Activated T-cell treated with anti-CD3 and anti-CD28 coated beads for 24 hours (primary cell): ENCODE results near the gene METTL26.

Experiments used
- DNase-seq: peaks from one replicate; pipeline ENCODE4 v3.0.0-alpha.2; 2020; ENCODE audit warnings: low read depth

Gene METTL26

DNA sequence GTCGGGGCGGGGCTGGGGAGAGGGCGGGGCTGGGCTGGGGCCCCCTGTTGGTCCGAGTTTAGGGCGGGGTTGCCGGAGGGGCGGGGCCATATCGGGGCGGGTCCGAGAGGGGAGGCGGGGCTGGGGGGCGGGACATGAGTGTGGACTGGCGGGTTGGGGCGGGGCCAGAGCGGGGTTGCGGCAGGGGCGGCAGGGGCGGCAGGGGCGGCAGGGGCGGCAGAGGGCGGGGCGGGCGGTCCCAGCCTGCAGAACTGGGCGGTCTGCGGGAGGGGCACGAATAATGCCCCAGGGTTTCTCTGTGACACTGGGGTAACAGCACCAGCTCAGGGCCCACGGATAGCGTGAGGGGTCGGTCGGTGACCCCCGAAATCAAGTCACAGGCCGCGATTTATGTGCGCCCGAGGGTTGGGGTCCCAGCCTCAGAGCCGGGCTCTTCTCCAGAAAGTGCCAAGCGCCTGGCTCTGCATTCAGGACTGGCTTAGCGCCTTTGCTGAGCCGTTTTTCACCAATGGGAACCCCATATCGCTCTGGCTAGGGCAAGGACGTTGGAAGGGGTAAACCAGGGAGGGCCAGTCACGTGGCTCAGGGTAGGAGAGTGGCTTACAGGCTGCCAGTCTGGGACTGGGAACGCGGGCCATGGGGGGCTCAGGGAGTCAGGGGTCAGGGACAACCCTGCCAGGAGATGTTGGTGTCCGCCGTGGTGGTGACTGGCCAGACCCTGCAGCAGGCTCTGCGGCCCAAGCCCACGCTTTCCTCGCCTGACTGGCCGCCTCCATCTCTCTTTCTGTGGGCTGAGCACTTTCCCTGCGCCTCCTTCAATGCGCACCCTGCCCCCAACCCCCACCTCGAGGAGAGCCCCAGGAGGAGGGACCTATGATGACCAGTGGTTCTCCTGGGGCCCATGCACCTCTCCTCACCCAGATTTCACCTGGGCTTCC, 1.2 kb upstream of the METTL26 start:
- peak; percentile 82 for DNase-seq

DNA sequence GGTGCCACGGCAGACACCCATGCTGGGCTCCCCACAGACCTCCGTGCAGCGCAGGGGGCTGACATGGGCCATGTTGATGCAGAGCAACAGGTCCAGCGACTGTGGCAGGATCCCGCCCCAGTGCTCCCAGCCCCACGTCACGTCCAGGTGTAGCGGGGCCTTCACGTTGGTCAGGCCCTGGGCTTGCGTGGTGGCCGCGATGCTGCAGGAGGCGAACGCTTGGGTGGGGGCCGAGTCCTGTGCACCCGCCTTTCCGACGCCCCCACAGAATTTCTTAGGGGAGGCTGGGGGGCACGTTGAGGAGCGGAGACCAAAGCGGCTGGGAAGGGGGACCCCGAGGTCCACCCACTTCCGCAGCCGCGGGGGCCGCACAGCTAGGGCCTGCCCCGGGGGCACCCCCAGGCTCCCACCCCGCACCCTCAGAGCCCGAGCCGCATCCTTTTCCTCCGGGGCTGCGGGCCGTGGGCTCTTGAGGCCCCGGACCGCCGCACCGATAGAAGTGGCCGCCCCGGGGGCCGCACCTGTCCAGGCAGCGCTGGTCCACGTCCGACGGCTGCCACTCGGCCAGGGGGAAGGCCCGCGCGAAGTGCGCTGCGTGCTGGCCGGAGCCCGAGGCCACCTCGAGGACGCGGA, 416 bp downstream of the METTL26 start:
- no peak for DNase-seq

DNA sequence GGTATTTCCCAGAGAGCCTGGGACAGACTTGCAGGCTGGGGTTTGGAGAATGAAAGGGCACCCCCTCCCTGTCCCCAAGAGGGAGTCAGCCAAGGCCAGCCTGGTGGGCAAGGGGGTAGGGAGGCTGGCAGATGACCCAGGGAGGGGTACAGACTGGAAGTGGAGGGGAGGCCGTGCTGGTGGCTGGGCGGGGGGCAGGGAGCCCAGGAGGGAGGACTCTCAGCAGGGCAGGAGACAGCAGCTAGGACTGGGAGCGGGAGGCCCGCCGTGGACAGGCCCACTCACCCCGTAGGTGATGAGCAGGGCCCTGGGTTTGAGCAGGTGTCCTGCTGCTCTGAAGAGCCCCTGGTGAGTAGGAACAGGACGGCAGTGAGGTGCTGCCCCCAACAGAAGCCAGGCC, 1.1 kb downstream of the METTL26 start:
- no peak for DNase-seq

DNA sequence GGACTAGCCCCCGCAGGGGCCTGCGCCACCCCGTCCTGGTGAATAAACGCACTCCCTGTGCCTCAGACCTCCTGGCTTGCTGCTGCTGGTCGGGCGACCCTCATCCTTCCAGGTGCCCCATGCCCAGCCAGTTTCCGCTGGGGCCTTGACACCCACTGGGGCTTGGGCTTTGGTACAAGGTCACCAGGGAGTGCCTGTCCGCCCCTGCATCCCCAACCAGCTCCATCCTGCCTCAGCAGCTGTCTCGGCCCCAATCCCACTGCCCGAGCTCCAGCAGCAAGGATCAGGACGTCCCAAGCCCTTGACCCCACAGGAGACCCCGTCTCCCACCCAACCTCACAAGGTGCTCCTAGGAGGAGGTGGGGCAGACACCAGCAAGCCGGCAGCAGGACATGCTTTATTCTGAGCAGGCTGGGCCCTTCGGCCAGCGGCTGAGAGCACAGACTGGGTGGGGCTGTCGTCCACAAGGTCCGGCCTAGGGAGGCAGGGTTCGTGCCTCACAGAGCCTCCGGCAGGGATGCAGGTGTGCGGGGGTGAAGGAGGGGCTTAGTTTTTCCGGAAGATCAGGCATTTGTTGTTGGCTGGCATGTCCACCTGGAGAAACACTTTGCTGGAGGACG, 1.9 kb downstream of the METTL26 start:
- no peak for DNase-seq

DNA sequence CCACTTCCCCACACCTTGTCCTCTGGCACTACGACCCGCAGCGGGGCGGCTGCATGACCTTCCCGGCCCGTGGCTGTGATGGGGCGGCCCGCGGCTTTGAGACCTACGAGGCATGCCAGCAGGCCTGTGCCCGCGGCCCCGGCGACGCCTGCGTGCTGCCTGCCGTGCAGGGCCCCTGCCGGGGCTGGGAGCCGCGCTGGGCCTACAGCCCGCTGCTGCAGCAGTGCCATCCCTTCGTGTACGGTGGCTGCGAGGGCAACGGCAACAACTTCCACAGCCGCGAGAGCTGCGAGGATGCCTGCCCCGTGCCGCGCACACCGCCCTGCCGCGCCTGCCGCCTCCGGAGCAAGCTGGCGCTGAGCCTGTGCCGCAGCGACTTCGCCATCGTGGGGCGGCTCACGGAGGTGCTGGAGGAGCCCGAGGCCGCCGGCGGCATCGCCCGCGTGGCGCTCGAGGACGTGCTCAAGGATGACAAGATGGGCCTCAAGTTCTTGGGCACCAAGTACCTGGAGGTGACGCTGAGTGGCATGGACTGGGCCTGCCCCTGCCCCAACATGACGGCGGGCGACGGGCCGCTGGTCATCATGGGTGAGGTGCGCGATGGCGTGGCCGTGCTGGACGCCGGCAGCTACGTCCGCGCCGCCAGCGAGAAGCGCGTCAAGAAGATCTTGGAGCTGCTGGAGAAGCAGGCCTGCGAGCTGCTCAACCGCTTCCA, 2.6 kb downstream of the METTL26 start:
- DNase-seq = no peak

DNA sequence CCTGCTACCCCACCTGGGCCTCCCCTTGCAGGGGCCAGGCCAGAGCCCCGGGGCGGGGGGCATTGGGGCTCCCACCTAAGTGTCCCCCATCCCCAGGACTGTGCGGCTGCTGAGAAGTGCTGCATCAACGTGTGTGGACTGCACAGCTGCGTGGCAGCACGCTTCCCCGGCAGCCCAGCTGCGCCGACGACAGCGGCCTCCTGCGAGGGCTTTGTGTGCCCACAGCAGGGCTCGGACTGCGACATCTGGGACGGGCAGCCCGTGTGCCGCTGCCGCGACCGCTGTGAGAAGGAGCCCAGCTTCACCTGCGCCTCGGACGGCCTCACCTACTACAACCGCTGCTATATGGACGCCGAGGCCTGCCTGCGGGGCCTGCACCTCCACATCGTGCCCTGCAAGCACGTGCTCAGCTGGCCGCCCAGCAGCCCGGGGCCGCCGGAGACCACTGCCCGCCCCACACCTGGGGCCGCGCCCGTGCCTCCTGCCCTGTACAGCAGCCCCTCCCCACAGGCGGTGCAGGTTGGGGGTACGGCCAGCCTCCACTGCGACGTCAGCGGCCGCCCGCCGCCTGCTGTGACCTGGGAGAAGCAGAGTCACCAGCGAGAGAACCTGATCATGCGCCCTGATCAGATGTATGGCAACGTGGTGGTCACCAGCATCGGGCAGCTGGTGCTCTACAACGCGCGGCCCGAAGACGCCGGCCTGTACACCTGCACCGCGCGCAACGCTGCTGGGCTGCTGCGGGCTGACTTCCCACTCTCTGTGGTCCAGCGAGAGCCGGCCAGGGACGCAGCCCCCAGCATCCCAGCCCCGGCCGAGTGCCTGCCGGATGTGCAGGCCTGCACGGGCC, 3.4 kb downstream of the METTL26 start:
- no peak for DNase-seq

DNA sequence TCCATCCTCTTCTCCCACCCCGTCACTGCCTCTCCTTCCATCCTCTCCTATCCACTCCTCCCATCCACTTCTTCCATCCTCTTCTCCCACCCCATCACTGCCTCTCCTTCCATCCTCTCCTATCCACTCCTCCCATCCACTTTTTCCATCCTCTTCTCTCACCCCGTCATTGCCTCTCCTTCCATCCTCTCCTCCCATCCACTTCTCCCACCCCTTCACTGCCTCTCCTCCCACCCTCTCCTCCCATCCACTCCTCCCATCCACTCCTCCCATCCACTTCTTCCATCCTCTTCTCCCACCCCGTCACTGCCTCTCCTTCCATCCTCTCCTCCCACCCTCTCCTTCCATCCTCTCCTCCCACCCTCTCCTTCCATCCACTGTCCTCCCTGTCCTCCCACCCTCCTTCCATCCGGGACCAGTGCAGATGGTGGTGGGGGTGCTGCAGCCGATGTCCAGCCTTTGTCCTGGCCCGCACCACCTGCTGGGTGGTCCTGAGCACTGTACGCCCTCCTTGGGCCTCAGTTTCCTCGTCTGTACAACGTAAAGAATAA, 4.2 kb downstream of the METTL26 start:
- no peak for DNase-seq

DNA sequence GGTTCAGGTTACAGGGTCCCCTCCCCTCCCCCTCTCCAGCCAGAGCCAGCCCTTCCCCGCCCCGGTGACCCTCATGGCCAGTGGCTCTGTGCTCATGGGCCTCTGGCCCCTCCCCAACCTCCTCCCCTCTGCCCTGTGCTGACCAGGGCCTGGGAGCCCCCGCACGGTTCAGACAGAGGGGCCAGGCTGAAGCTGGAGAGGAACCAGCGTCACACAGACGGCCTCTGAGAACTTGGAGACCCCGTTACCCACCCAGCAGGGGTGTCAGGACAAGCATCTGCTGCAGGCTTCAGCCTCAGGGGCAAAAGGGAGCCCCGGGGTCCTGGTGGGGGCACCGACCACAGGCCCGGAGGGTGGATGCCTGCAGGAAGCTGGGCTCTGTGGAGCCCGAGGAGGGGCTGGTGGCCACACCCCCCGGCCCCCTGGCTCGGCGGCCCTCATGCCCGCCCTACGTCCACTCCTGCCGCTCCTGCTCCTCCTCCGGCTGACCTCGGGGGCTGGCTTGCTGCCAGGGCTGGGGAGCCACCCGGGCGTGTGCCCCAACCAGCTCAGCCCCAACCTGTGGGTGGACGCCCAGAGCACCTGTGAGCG, 5.2 kb downstream of the METTL26 start, which contains the start of gene WFIKKN1:
TSS of gene WFIKKN1 (plus strand) at position 171 of the 591 bp plus-strand sequence. CDS start at position 440, 269 bp downstream.
- DNase-seq = no peak

DNA sequence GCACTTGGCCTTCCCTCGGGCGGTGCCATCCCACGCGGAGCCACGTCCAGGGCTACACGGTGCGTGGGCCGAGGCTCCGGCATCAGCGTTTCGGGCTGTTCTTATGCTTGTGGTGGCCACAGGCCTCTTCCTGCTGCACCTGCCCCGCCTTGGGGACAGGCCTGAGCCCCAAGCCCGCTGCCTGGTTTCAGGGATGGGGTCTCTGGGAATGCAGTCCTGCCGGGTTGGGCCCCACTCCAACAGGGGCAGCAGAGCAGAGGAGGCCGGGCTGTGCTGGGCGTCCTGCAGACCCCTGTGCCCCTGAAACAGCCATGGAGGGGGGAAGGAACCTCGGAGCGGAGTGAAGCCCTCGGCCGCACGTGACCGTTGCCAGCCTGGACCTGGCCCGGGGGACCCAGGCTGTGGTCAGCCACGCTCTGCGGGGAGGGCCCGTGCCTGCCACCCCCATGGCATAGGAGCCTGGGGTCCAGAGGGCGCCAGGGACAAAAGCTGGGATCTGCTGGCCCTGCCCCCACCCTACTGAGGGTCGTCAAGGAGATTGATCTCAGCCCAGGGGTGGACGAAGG, 5.8 kb downstream of the METTL26 start:
- DNase-seq = no peak

DNA sequence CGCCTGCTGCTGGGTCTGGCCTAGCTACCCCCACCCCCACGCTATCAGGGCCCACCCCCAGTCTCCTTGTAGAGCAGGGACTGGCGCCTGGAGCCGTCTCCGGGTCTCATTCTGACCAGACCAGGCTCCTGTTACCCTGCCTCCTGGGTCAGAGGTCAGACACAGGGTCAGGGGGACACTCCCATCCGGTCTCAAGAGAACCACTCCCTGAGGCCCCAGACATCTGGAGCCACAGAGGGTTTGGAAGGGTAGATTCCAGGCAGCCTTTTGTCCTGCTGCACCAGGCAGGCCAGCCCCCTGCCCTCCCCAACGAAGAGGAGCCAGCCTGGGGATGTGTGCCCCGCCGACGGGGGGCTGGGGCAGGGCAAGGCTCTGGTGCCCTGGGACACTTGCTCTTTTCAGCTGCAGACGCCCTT, 6.3 kb downstream of the METTL26 start:
- DNase-seq = no peak

DNA sequence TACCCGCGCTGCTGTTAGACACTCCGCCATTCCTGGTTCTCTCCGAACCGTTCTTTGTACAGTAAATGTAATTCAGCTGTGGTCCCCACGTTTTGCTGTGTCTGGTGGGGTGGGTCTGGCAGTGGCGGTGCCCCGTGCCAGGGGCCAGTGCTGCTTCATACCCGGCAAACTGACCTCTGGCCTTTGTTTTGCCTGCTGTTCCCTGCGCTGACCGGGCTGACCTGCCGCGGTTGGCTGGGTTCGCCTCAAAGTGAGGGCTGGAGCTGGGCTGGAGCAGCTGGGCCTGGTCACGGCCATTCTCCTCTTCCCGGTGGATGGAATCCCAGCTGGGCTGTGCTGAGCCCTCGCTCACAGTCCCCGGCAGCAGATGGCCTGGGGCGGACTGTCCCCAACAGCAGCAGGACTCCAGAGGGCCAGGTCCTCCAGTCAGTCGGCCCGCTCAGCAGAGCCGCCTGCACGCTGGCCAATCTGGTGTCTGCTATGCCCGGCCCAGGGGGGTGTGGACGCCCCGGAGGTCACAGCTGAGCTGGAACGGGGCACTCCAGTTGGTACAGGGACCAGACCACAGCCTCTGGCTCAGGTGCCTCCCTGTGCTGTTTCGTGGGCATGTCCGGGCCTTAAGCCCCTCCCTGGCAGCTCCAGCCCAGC, 6.8 kb downstream of the METTL26 start:
- no peak for DNase-seq

DNA sequence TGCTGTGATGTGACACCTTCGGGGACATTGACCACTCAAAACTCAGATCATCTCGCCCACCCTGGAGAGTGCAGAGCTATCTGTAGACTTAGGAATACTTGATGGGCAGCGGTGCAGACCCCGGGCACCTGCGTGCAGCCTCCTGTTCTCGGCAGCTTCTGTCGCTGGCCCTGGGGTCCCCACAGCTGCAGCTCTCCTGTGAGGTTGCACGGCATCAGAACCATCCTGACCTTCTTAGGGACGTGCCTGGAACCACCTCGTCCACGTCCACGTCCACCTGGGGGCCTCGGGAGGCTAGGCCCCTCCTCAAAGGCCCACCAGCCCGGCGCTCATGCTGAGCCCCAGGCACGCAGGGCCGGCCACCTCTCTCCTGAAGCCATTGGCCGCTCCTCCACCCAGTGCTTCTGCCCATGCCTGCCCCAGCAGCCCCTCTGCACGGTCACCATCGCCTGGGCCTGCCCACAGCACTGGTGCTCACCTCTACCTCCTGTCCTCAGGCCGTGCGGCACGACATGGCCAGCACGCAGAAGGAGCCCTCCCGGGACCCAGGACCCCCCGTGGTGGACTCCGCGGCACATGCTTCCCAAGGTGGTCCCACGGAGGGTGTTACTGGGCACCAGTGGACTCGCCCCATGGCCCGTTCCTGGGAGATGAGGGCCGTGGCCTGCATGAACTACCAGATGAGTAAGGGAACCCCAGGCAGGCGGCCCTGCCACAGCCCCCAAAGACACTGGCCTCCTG, 7.6 kb downstream of the METTL26 start:
- DNase-seq = no peak

DNA sequence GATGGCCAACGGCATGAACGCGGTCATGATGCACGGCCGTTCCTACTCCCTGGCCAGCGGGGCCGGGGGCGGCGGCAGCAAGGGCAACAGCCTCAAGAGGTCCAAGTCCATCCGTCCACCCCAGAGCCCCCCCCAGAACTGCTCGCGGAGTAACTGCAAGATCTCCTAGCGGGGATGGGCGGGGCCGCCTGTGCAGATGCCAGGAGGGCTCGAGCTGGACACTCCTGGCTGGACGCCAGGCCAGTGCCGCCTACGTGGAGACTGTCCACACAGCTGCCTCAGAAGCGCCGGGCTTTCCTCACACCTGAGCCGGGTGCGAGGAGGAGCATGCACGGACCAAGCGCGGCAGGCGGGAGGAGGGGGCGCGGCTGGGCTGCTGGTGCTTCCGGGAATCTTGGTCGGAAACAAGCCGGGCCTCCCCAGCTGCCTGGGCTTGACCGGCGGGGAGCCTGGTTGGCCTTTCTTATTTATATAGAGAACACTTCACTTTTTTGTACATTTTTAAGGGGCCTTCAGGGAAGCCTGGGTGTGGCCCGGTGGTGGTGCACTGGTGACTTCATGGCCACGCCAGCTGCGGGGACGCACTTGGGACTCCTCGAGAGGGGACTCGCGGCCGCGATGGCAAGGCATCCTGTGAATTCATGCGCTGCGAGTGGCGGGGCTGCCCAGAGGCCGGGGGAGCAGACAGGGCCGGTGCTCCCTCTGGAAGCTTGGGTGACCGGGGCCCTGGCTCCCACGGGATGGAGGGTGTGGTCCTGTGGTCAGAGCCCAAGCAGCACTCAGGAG, 8.5 kb downstream of the METTL26 start:
- DNase-seq = no peak

DNA sequence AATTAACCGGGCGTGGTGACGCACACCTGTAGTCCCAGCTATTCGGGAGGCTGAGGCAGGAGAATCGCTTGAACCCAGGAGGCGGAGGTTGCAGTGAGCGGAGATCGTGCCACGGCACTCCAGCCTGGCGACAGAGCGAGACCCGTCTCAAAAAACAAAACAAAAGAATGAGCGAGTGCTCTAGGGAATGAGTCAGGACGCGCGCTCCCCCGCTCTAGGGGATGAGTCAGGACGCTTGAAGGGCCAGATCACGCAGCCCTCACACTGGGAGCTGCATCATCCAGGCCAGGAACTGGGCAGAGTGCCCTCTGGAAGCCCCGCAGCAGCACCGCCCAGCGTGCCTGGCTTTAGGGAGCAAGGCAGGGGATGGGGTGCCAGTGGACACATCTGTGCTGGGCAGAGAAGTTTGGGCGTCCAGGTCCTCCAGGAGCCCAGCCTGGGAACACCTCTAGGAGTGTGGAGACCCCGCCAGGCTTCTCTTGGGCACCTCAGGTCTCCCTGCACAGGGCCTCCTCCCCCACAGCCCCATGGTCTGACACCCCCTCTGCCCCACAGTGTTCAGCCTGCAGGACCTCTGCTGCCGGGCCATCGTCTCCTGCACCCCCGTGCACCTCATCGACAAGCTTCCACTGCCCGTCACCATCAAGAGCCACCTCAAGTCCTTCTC, 9.2 kb downstream of the METTL26 start:
- no peak for DNase-seq

DNA sequence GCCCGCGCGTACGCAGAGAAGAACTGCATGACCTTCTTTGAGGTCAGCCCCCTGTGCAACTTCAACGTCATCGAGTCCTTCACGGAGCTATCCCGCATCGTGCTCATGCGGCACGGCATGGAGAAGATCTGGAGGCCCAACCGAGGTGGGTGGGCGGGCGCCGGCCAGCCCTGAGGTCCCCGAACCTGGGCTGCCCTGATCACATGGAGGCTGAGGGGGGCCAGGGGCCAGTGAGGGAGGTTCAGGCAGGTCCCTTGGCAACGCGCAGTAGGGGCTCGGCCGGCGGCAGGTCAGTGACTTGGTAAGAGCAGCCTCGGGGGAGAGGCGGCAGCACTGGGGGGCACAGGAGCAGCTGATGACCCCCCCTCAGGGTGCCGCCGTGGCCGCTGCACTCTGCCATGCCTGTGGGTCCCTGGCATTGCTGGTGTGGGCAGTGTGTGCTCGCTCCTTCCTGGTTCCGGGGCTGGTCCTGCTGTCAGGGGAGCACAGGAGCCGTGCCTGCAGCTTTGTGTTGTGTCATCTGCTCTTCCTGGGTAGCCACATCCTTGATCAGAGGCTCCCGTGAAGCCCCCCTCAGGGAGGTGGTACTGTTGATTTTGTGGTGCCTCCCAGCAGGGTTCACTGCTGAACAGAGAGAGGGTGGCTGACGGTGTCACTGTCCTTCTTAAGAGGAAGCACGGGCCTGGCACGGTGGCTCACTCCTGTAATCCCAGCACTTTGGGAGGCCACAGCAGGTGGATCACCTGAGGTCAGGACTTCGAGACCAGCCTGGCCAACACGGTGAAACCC, 9.9 kb downstream of the METTL26 start:
- no peak for DNase-seq

DNA sequence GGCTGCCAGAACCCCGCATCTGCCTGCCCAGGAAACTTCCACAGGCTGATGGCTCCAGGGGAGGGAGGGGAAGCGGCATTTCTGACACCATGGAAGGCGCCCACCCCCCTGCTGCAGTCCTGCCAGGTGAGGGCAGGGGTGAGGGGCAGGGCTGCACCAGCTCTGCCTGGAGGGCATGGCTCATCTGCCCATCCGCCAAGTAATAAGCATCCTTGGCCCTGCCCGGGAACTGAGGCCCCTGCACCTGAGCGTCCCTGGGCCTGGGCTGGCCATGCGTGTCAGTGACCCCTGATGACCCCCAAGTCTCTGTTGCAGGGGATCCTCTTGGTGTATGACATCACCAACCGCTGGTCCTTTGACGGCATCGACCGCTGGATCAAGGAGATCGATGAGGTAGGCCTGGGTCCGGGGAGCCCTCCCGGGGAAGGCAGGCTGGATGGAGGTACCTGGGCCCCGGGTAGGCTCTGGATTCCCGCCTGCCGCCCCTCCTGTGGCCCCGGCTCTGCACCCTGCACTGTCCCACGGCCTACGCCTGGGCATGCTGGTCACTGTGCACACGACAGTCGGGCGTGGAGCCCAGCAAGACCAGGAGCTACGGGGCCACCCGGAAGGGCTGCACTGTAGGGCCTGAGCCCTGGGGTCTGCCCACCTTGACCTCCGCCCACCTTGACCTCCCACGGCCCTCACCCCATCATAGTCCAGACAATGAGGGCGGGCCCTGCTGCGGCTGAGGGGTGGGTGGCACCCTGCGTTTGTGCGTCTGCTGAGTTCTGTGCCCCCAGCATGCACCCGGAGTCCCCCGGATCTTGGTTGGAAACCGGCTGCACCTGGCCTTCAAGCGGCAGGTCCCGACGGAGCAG, 10.8 kb downstream of the METTL26 start:
- DNase-seq = no peak
